Mesodermal cell (in vitro differentiated cells): ENCODE results near the gene WFIKKN1.
A peak's percentile ranks its signal among the peaks of the same experiment; 100 is the strongest.

Source experiments
- H3K27ac ChIP-seq: 2 replicates; pipeline ENCODE4 v1.7.0; 2013; ENCODE audit warnings: mild to moderate bottlenecking, low read depth, low read length, moderate library complexity; ENCODE audit not compliant: severe bottlenecking
- H3K36me3 ChIP-seq: 2 replicates; pipeline ENCODE4 v1.7.1; 2013; ENCODE audit warnings: mild to moderate bottlenecking, low read length, moderate library complexity; ENCODE audit not compliant: control insufficient read depth, insufficient read depth
- H3K4me1 ChIP-seq: one replicate; pipeline ENCODE4 v1.7.1; 2013; ENCODE audit warnings: mild to moderate bottlenecking, low read length; ENCODE audit not compliant: insufficient read depth, control insufficient read depth, poor library complexity, severe bottlenecking
- H3K4me3 ChIP-seq: 2 replicates; pipeline ENCODE4 v1.7.0; 2013; ENCODE audit warnings: low read length, control low read depth, mild to moderate bottlenecking; ENCODE audit not compliant: insufficient read depth, poor library complexity, severe bottlenecking; ENCODE audit errors: extremely low read depth
- H3K9me3 ChIP-seq: 2 replicates; pipeline ENCODE4 v1.7.1; 2013; ENCODE audit warnings: mild to moderate bottlenecking, low read length, moderate library complexity; ENCODE audit not compliant: control insufficient read depth
- WGBS, 2 experiments: methylation state at CpG; one replicate each; pipeline ENCODE4 v1.1.5; 2013; ENCODE audit warnings: missing lambda C conversion rate in 2 of 2; ENCODE audit not compliant: insufficient coverage in 2 of 2; 5-methylcytosine and 5-hydroxymethylcytosine counted together

The WFIKKN1 gene

GRCh38 chr16:660459-661183 lies 29.8 kb downstream of the WFIKKN1 start:
- H3K27ac ChIP-seq: no peak overlapping the region
- peaks cover 13% of the 10 kb centered on the region for H3K36me3 ChIP-seq
- WGBS, 2 experiments: 34 to 55% methylated on average over 14 to 30 of the region's 43 CpGs

GRCh38 chr16:661184-661821 lies 30.5 kb downstream of the WFIKKN1 start:
- H3K36me3 ChIP-seq: peaks cover 9% of the 10 kb centered on the region
- no peak overlapping the region for H3K27ac ChIP-seq

More at GRCh38 chr16:660459-661183, 29.8 kb downstream of the WFIKKN1 start:
- Histone ChIP-seq H3K9me3 (no peaks in the 10 kb centered on the region), H3K4me1 (peaks cover 4% of the 10 kb centered on the region), H3K4me3 (no peak overlapping the region)

GRCh38 chr16:662095-662494 lies 31.3 kb downstream of the WFIKKN1 start:
- Histone ChIP-seq H3K27ac (no peak overlapping the region), H3K4me3 (no peak overlapping the region), H3K36me3 (peaks cover 9% of the 10 kb centered on the region), H3K9me3 (no peaks in the 10 kb centered on the region), H3K4me1 (peaks cover 4% of the 10 kb centered on the region)
- 97% methylated on average over 18 to 19 of the region's 19 CpGs for WGBS, 2 experiments

More at GRCh38 chr16:661184-661821, 30.5 kb downstream of the WFIKKN1 start:
- WGBS, 2 experiments: 80 to 88% methylated on average over 28 to 29 of the region's 35 CpGs
- Histone ChIP-seq H3K9me3 (no peaks in the 10 kb centered on the region), H3K4me1 (peaks cover 4% of the 10 kb centered on the region), H3K4me3 (no peak overlapping the region)

GRCh38 chr16:662597-662996 lies 31.8 kb downstream of the WFIKKN1 start:
- WGBS, 2 experiments: 96% methylated on average over 21 of the region's 21 CpGs

GRCh38 chr16:666572-666971 lies 35.8 kb downstream of the WFIKKN1 start:
- Histone ChIP-seq H3K4me3 (no peak overlapping the region), H3K4me1 (peaks cover 7% of the 10 kb centered on the region), H3K27ac (no peak overlapping the region), H3K36me3 (peaks cover 29% of the 10 kb centered on the region), H3K9me3 (no peaks in the 10 kb centered on the region)
- 89 to 90% methylated on average over 13 of the region's 13 CpGs for WGBS, 2 experiments

More at GRCh38 chr16:662597-662996, 31.8 kb downstream of the WFIKKN1 start:
- Histone ChIP-seq H3K4me3 (no peak overlapping the region), H3K27ac (no peak overlapping the region), H3K36me3 (peaks cover 9% of the 10 kb centered on the region), H3K4me1 (peaks cover 4% of the 10 kb centered on the region), H3K9me3 (no peaks in the 10 kb centered on the region)

GRCh38 chr16:667113-667779 lies 36.5 kb downstream of the WFIKKN1 start:
- Histone ChIP-seq H3K4me1 (peaks cover 7% of the 10 kb centered on the region), H3K4me3 (no peak overlapping the region), H3K36me3 (peaks cover 35% of the 10 kb centered on the region), H3K27ac (no peak overlapping the region), H3K9me3 (no peaks in the 10 kb centered on the region)
- 91 to 94% methylated on average over 20 to 21 of the region's 22 CpGs for WGBS, 2 experiments

GRCh38 chr16:667780-668518 lies 37.2 kb downstream of the WFIKKN1 start, which contains the start of gene RHOT2:
RHOT2 (plus strand) TSS chr16:668132; CDS start chr16:668200, 68 bp downstream.
- Histone ChIP-seq H3K27ac (no peak within 1 kb of the TSS), H3K4me1 (peaks cover 7% of the 10 kb centered on the region), H3K4me3 (peak within 1 kb of the TSS; percentile 80), H3K9me3 (no peaks in the 10 kb centered on the region), H3K36me3 (peaks cover 36% of the 10 kb centered on the region)
- 0 to 2% methylated on average over 43 to 66 of the region's 78 CpGs for WGBS, 2 experiments

- peak overlapping the region; percentile 80 for H3K4me3 ChIP-seq
- H3K27ac ChIP-seq: no peak overlapping the region
- H3K4me1 ChIP-seq: peaks cover 7% of the 10 kb centered on the region
- H3K9me3 ChIP-seq: no peaks in the 10 kb centered on the region
- peaks cover 43% of the 10 kb centered on the region for H3K36me3 ChIP-seq
- 16% methylated on average over 47 to 50 of the region's 50 CpGs for WGBS, 2 experiments
Measured at GRCh38 chr16:668519-669171, 37.9 kb downstream of the WFIKKN1 start.

GRCh38 chr16:669666-670065 lies 38.9 kb downstream of the WFIKKN1 start:
- Histone ChIP-seq H3K9me3 (no peaks in the 10 kb centered on the region), H3K4me1 (peaks cover 9% of the 10 kb centered on the region), H3K27ac (no peak overlapping the region), H3K36me3 (peaks cover 49% of the 10 kb centered on the region), H3K4me3 (no peak overlapping the region)
- WGBS, 2 experiments: 96 to 99% methylated on average over 11 to 12 of the region's 13 CpGs
